HG03469 (cell line): ENCODE measurements around the gene THRB.

Experiments used
- ATAC-seq: cut with Tn5 transposase; IDR thresholded peaks from one replicate; pipeline ENCODE4 v1.9.1; 2021; ENCODE audit warnings: mild to moderate bottlenecking, moderate library complexity, moderate number of reproducible peaks; ENCODE audit not compliant: unreplicated experiment

Gene THRB

GRCh38 chr3:24242012-24242698 lies 252.5 kb downstream of the THRB start:
- ATAC-seq: no peak

GRCh38 chr3:24240306-24240705 lies 254.3 kb downstream of the THRB start:
- no peak for ATAC-seq

GRCh38 chr3:24237971-24238706 lies 256.5 kb downstream of the THRB start:
- ATAC-seq: peak; percentile 97

- ATAC-seq: no peak
These were observed 259.5 kb downstream of the THRB start for GRCh38 chr3:24235121-24235520.

- no peak for ATAC-seq
These were observed 261.9 kb downstream of the THRB start for GRCh38 chr3:24232784-24233183.

GRCh38 chr3:24229468-24230221 lies 265.0 kb downstream of the THRB start:
- no peak for ATAC-seq

GRCh38 chr3:24227635-24228034 lies 267.0 kb downstream of the THRB start:
- ATAC-seq: no peak

- no peak for ATAC-seq
These were observed 268.3 kb downstream of the THRB start for GRCh38 chr3:24226397-24226796.

- ATAC-seq: no peak
These were observed 269.2 kb downstream of the THRB start for GRCh38 chr3:24225385-24225950.

GRCh38 chr3:24224666-24225384 lies 269.8 kb downstream of the THRB start:
- ATAC-seq: no peak

- ATAC-seq: no peak
These were observed 272.4 kb downstream of the THRB start for GRCh38 chr3:24222165-24222805.

- no peak for ATAC-seq
These were observed 273.6 kb downstream of the THRB start for GRCh38 chr3:24220859-24221657.

GRCh38 chr3:24215502-24215901 lies 279.1 kb downstream of the THRB start:
- no peak for ATAC-seq

GRCh38 chr3:24211381-24211780 lies 283.3 kb downstream of the THRB start:
- no peak for ATAC-seq

GRCh38 chr3:24202071-24202470 lies 292.6 kb downstream of the THRB start:
- ATAC-seq: no peak

- no peak for ATAC-seq
These were observed 293.3 kb downstream of the THRB start for GRCh38 chr3:24201301-24201700.

GRCh38 chr3:24199775-24200247 lies 294.8 kb downstream of the THRB start:
- ATAC-seq: no peak

GRCh38 chr3:24199300-24199699 lies 295.4 kb downstream of the THRB start:
- ATAC-seq: no peak

- ATAC-seq: no peak
These were observed 295.9 kb downstream of the THRB start for GRCh38 chr3:24198728-24199127.
